ENCODE measurements around the gene ZNF397. TPM values are rescaled to one million over a fixed set of nuclear protein-coding genes. Genes with fewer than 3 reads are reported as not detected.

ZNF397 gene
- total RNA-seq, 1 experiment from 2014 or later = 9.8 TPM

- H3K4me1 ChIP-seq (ENCODE audit: control insufficient read depth, insufficient read depth, low read length) = no peaks in the 10 kb centered on the region
- no peaks in the 10 kb centered on the region for H3K36me3 ChIP-seq (ENCODE audit: control insufficient read depth, insufficient read depth, low read length)
- H3K4me3 ChIP-seq (ENCODE audit: low read depth in 2 of 2, low read length in 2 of 2) = no peak overlapping the region
- DNase-seq (ENCODE audit: low read depth, low spot score) (no peak), ATAC-seq (no peak)
- peaks cover 23% of the 10 kb centered on the region for H3K9me3 ChIP-seq (ENCODE audit: control insufficient read depth, insufficient read depth, low read depth, low read length)
- intact Hi-C loops (cut with micrococcal nuclease; ENCODE audit: unreplicated experiment) = no loop called here
- no peaks in the 10 kb centered on the region for H3K27me3 ChIP-seq (ENCODE audit: control insufficient read depth, insufficient read depth, low read length)
- no peak for TF ChIP-seq POLR2AphosphoS5 (IDR thresholded peaks at IDR 0.05; ENCODE audit: low read depth, low read length)
- no peak for TF ChIP-seq REST (IDR thresholded peaks at IDR 0.05; ENCODE audit: insufficient read depth in 1 of 2, low read depth in 2 of 2, low read length in 1 of 2)
- no peak for TF ChIP-seq CTCF (IDR thresholded peaks at IDR 0.05)
- no peak for TF ChIP-seq TCF7L2 (IDR thresholded peaks at IDR 0.05; ENCODE audit: low read depth, low read length)
- no peak for TF ChIP-seq SIN3A (IDR thresholded peaks at IDR 0.05; ENCODE audit: borderline replicate concordance, insufficient read depth, low read depth, low read length)
- no peak overlapping the region for H3K27ac ChIP-seq (ENCODE audit: low read length)
- CTCF ChIA-PET = no interaction called here
- in situ Hi-C loops (cut with HindIII; ENCODE audit: low pct_unique_long_range_greater_than_20kb, low sequenced_read_pairs) = no loop called here
- POLR2A ChIA-PET = no interaction called here
- no TSS peak for BruUV-seq (replicated peaks)
Measured at GRCh38 chr18:35276267-35276666, 35.4 kb downstream of the ZNF397 start.

GRCh38 chr18:35277633-35278032 lies 36.8 kb downstream of the ZNF397 start:
- no peaks in the 10 kb centered on the region for H3K36me3 ChIP-seq (ENCODE audit: control insufficient read depth, insufficient read depth, low read length)
- no peak overlapping the region for H3K4me3 ChIP-seq (ENCODE audit: low read depth in 2 of 2, low read length in 2 of 2)
- ChIA-PET CTCF (no interaction called here), POLR2A (no interaction called here)
- TF ChIP-seq REST (IDR thresholded peaks at IDR 0.05; ENCODE audit: insufficient read depth in 1 of 2, low read depth in 2 of 2, low read length in 1 of 2) (no peak), CTCF (IDR thresholded peaks at IDR 0.05) (no peak), TCF7L2 (IDR thresholded peaks at IDR 0.05; ENCODE audit: low read depth, low read length) (no peak), POLR2AphosphoS5 (IDR thresholded peaks at IDR 0.05; ENCODE audit: low read depth, low read length) (no peak), SIN3A (IDR thresholded peaks at IDR 0.05; ENCODE audit: borderline replicate concordance, insufficient read depth, low read depth, low read length) (no peak)
- H3K27me3 ChIP-seq (ENCODE audit: control insufficient read depth, insufficient read depth, low read length) = no peaks in the 10 kb centered on the region
- ATAC-seq (no peak), DNase-seq (ENCODE audit: low read depth, low spot score) (no peak)
- H3K4me1 ChIP-seq (ENCODE audit: control insufficient read depth, insufficient read depth, low read length) = no peaks in the 10 kb centered on the region
- no peak overlapping the region for H3K27ac ChIP-seq (ENCODE audit: low read length)
- H3K9me3 ChIP-seq (ENCODE audit: control insufficient read depth, insufficient read depth, low read depth, low read length) = peaks cover 27% of the 10 kb centered on the region
- BruUV-seq (replicated peaks) = no TSS peak
- intact Hi-C loops (cut with micrococcal nuclease; ENCODE audit: unreplicated experiment) = no loop called here
- in situ Hi-C loops (cut with HindIII; ENCODE audit: low pct_unique_long_range_greater_than_20kb, low sequenced_read_pairs) = no loop called here
